Activated naive CD4-positive, alpha-beta T cell treated with anti-CD3 and anti-CD28 coated beads, Interleukin-2, amount 10 ng/mL, durations not matched to agents 7 days and 5 days (primary cell): ENCODE measurements around the gene IPO11.
"Not testable (repeated sequence)": the region's sequence is repeated elsewhere in the genome, so short reads cannot be mapped to it uniquely, and the experiment has no call there.

Experiments used
- CTCF ChIA-PET: fragments of 350-600 bp; sonication (Branson Sonifier 250); formaldehyde crosslinking; loops from one replicate; lab custom pipeline; 2021; ENCODE audit warnings: antibody characterized with exemption; lab: Charles Lee
- DNase-seq: peaks from one replicate; pipeline ENCODE4 v3.0.0-alpha.2; 2020
- H3K27ac Mint-ChIP-seq: one replicate; pipeline ENCODE4 v1.8.0; 2021; ENCODE audit warnings: mild to moderate bottlenecking, moderate library complexity, mixed read lengths
- H3K27me3 Mint-ChIP-seq: one replicate; pipeline ENCODE4 v1.8.0; 2021; ENCODE audit warnings: mild to moderate bottlenecking, mixed read lengths
- H3K36me3 Mint-ChIP-seq: one replicate; pipeline ENCODE4 v1.8.0; 2021; ENCODE audit warnings: mixed read lengths
- H3K4me1 Mint-ChIP-seq: one replicate; pipeline ENCODE4 v1.8.0; 2021; ENCODE audit warnings: mixed read lengths
- H3K4me3 Mint-ChIP-seq: one replicate; pipeline ENCODE4 v1.8.0; 2021; ENCODE audit warnings: mild to moderate bottlenecking, moderate library complexity, mixed read lengths
- H3K9me3 Mint-ChIP-seq: one replicate; pipeline ENCODE4 v1.8.0; 2021; ENCODE audit warnings: mixed read lengths

IPO11 gene

DNA sequence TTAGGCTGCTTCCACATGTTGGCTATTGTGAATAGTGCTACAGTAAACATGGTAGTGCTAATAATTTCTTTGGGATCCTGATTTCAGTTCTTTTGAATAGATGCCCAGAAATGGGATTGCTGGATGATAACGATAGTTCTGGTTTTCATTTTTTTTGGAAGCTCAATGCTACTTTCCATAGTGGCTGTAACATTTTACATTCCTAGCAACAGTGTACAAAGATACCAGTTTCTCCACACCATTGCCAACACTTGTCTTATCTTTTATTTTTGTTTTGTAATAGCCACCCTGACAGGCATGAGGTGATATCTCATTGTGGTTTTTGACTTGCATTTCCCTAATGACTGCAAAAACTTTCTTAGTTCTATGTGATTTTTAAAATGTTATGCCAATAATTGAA lies 97.2 kb downstream of the IPO11 start:
- no peak for DNase-seq
- Mint-ChIP-seq H3K36me3 (peaks cover 26% of the 10 kb centered on the region), H3K27me3 (no peaks in the 10 kb centered on the region), H3K4me1 (no peaks in the 10 kb centered on the region), H3K4me3 (no peak overlapping the region), H3K9me3 (peaks cover 3% of the 10 kb centered on the region), H3K27ac (no peak overlapping the region)
- CTCF ChIA-PET = interaction anchor here (1.3 kb wide), 2 partner anchors 10 to 28 kb away, joined by 3 read pairs; no protein-coding TSS in a partner anchor

DNA sequence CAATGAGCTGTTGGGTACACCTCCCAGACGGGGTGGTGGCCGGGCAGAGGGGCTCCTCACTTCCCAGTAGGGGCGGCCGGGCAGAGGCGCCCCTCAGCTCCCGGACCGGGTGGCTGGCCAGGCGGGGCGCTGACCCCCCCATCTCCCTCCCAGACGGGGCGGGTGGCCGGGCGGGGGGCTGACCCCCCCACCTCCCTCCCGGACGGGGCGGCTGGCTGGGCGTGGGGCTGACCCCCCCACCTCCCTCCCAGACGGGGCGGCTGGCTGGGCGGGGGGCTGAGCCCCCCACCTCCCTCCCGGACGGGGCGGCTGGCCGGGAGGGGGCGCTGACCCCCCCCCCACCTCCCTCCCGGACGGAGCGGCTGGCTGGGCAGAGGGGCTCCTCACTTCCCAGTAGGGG lies 100.5 kb downstream of the IPO11 start:
- H3K4me3 Mint-ChIP-seq, H3K27ac Mint-ChIP-seq, DNase-seq, H3K27me3 Mint-ChIP-seq, H3K4me1 Mint-ChIP-seq, CTCF ChIA-PET, H3K9me3 Mint-ChIP-seq: not testable (repeated sequence)
- peaks cover 23% of the 10 kb centered on the region for H3K36me3 Mint-ChIP-seq

DNA sequence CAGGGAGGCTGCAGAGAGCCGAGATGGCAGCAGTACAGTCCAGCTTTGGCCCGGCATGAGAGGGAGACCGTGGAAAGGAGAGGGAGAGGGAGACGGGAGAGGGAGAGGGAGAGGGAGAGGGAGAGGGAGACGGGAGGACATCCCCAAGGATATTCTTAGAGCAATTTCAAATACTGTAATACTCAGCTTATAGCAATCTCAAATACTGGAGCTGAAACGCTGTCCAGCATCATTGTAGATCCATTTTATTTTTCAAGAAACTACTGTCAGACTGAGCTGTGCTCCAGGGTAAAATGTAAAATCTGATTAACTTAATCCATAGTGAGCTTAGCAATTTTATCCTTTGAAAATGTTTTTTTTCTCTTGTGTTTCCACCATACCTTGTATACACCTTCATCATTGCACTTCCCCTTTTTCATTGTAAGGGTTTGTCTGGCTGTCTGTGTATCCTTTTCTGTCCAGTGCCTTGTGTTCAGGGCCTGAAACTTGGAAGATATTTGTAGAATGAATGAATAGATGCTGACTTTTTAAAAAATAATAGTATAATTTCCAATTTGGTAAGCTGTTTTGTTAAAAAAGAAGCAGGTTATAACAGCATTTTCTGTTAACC lies 102.1 kb downstream of the IPO11 start:
- CTCF ChIA-PET = no interaction called here
- Mint-ChIP-seq H3K9me3 (no peaks in the 10 kb centered on the region), H3K4me3 (no peak overlapping the region), H3K27me3 (no peaks in the 10 kb centered on the region), H3K36me3 (peaks cover 14% of the 10 kb centered on the region), H3K27ac (no peak overlapping the region), H3K4me1 (no peaks in the 10 kb centered on the region)
- no peak for DNase-seq

DNA sequence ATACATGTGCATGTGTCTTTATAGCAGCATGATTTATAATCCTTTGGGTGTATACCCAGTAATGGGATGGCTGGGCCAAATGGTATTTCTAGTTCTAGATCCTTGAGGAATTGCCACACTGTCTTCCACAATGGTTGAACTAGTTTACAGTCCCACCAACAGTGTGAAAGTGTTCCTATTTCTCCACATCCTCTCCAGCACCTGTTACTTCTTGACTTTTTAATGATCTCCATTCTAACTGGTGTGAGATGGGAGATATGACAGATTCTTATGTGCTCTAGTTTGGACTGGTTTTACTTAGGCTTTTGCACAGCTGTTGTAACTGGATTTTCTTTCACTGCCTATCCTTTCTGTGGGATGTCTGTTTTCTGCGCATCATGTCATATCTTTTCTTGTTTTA lies 108.2 kb downstream of the IPO11 start:
- H3K36me3 Mint-ChIP-seq = peaks cover 22% of the 10 kb centered on the region
- DNase-seq, H3K27me3 Mint-ChIP-seq, H3K9me3 Mint-ChIP-seq, H3K4me3 Mint-ChIP-seq, CTCF ChIA-PET, H3K4me1 Mint-ChIP-seq, H3K27ac Mint-ChIP-seq: not testable (repeated sequence)

DNA sequence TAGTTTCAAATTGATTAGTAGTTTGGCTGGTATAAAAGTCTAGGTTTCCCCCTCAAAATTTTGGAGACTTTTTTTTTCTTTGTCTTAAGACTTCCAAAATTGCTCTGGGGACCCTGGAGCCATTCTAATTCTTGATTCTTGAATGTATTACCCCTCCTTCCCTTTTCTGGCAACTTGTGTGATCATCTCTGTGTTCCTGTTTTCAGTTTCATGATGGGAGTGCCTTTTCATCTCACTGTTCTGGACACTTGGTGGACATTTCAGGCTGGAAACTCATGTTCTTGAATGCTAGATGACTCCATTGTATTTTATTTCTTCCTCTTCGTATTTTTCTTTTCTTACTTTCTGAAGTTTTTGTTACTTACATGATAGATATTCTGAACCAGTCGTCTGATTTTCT lies 108.8 kb downstream of the IPO11 start:
- Mint-ChIP-seq H3K27ac (no peak overlapping the region), H3K36me3 (peaks cover 25% of the 10 kb centered on the region), H3K9me3 (no peaks in the 10 kb centered on the region), H3K27me3 (no peaks in the 10 kb centered on the region), H3K4me3 (no peak overlapping the region), H3K4me1 (peaks cover 7% of the 10 kb centered on the region)
- CTCF ChIA-PET = no interaction called here
- DNase-seq = no peak

DNA sequence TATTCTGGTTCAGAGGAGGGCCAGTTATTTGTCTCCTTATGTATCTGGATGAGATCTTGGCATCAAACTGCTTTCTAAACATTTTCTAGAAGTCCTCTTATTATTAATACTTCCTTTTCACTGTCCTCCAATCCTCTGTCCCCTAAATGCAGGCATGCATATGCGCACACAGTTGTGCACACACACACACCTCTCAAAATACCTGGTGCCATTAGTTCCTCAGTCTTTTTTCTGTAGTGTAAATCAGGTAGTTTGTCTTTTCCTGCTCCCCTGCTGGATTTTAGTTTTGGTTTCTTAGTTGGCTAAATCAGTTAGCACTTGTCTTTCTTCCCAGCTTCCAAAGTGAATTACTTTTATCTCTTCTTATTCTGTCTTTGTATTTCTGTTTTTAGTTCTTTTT lies 110.2 kb downstream of the IPO11 start:
- CTCF ChIA-PET = no interaction called here
- no peak for DNase-seq
- peaks cover 21% of the 10 kb centered on the region for H3K36me3 Mint-ChIP-seq
- H3K27me3 Mint-ChIP-seq = no peaks in the 10 kb centered on the region
- no peaks in the 10 kb centered on the region for H3K9me3 Mint-ChIP-seq
- peaks cover 7% of the 10 kb centered on the region for H3K4me1 Mint-ChIP-seq
- no peak overlapping the region for H3K27ac Mint-ChIP-seq
- H3K4me3 Mint-ChIP-seq = no peak overlapping the region

DNA sequence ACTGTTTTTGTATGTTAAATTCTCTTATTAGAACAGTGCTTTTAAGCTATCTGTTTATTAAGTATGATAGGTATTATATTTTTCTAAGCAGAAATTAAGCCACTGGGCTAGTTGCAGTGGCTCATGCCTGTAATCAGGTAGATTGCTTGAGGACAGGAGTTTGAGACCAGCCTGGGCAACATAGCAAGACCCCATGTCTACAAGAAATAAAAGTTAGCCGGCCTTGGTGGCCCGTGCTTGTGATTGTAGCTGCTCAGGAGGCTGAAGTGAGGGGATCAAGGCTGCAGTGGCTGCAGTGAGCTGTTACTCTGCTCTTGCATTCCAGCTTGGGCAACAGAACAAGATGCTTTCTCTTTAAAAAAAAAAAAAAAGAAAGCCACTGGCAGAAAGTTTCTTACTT lies 121.0 kb downstream of the IPO11 start:
- CTCF ChIA-PET = no interaction called here
- Mint-ChIP-seq H3K4me3 (no peak overlapping the region), H3K27ac (no peak overlapping the region), H3K27me3 (no peaks in the 10 kb centered on the region), H3K36me3 (peaks cover 20% of the 10 kb centered on the region), H3K9me3 (no peaks in the 10 kb centered on the region), H3K4me1 (no peaks in the 10 kb centered on the region)
- no peak for DNase-seq

DNA sequence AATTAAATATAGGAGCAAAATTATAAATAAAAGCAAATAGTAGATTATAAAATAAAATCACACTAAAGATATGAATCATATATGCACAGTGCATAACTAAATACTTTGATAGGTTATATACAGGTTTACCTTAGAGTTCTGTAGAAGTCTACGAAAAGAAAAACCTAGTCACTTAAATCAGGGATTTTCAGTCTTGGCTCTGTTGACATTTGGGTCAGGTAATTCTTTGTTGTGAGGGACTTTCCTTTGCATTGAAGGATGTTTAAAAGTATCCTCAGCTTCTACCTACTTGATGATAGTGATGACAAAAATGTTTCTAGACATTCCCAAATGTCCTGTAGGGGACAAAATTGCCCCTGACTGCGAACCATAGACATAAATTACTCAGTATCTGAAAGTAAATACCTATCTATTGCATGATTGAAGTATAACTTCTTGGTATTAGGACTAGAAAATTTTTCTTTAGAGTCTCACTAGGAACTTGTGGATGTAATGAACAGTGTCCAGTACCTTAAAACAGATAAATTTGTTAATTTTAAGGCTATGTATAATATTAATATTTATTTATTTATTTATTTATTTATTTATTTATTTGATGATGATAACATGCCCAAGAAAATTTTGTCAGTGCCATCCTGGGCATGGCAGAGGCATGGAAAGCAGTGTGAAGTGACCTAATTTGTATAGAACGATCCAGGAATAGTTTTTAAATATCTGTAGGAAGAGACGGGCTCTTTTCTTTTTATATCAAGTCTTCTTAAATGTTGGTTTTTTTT lies 122.1 kb downstream of the IPO11 start:
- no peaks in the 10 kb centered on the region for H3K9me3 Mint-ChIP-seq
- no peak for DNase-seq
- H3K36me3 Mint-ChIP-seq = peaks cover 23% of the 10 kb centered on the region
- no peaks in the 10 kb centered on the region for H3K4me1 Mint-ChIP-seq
- H3K4me3 Mint-ChIP-seq = no peak overlapping the region
- H3K27ac Mint-ChIP-seq = no peak overlapping the region
- H3K27me3 Mint-ChIP-seq = no peaks in the 10 kb centered on the region
- CTCF ChIA-PET = no interaction called here

DNA sequence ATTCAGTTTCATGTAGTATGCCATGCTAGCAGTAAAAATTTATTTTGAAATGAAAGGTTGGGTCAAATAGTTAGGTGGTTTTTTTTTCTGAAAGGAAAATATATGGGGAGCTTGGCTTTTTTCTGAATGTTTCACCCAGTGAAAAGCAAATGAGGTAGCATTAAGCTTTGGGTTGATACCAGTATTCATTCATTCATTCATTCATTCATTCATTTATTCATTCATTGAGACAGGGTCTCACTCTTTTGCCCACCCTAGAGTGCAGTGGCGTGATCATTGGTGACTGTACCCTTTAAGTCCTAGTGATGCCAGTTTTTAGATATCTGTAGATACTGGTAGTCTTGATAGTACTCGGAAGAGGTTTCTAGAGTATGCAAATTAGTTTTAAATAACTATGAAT lies 123.7 kb downstream of the IPO11 start:
- no peaks in the 10 kb centered on the region for H3K9me3 Mint-ChIP-seq
- H3K4me3 Mint-ChIP-seq = no peak overlapping the region
- CTCF ChIA-PET = no interaction called here
- H3K36me3 Mint-ChIP-seq = peaks cover 17% of the 10 kb centered on the region
- no peaks in the 10 kb centered on the region for H3K4me1 Mint-ChIP-seq
- DNase-seq = no peak
- H3K27me3 Mint-ChIP-seq = no peaks in the 10 kb centered on the region
- H3K27ac Mint-ChIP-seq = no peak overlapping the region

DNA sequence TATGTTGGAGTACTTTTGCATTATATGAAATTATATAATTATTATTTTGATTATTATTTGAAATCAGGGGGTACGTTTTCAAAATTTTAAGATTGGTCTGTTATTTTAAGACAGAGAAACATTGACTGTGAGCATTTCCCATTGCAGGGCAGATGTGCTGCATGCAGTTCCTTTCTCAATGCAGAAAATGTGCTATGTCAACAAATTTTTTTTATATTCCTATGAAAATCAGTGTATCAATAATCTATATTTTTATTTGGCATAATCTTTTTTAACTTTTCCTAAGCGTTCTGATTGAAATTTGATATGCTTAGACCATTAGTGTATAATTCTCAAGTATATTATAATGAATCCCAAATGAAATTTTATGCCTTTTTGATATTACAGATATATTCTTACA lies 124.2 kb downstream of the IPO11 start:
- no peak overlapping the region for H3K4me3 Mint-ChIP-seq
- no peaks in the 10 kb centered on the region for H3K4me1 Mint-ChIP-seq
- H3K9me3 Mint-ChIP-seq = no peaks in the 10 kb centered on the region
- H3K36me3 Mint-ChIP-seq = peaks cover 11% of the 10 kb centered on the region
- DNase-seq = no peak
- CTCF ChIA-PET = no interaction called here
- no peaks in the 10 kb centered on the region for H3K27me3 Mint-ChIP-seq
- no peak overlapping the region for H3K27ac Mint-ChIP-seq

DNA sequence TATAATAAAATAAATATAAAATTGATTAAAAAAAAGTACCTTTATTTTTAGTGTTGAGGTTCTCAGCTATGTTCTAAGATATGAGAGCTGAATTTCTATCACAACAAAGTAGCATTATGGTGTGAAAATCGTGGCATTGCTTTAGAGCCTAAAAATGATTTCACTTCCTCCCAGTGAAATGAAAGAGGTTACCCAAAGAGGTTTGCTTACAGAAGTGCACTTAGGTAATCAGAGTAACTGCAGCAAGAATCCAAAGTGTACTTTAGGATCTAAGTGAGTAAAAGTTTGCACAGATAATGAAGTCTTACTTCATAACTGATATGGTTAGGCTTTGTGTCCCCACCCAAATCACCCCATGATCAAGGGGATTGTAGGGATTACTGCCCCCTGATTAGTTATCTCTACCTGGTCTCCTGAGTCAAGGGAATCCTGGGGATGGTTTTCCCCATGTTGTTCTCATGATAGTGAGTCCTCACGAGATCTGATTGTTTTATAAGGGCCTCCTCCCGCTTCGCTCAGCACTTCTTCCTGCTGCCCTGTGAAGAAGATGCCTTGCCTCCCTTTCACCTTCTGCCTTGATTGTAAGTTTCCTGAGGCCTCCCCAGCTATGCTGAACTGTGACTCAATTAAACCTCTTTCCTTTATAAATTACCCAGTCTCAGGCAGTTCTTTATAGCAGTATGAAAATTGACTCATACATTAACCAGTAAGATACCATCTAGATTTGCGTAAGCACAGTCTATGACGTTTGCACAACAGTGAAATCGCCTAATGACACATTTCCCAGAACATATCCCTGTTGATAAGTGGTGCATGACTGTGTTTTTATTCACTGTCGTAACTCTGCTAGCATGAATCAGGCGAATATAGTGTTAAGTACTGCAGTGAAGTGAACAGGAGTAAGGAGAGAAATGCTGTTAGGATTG lies 125.7 kb downstream of the IPO11 start:
- CTCF ChIA-PET = no interaction called here
- Mint-ChIP-seq H3K9me3 (no peaks in the 10 kb centered on the region), H3K4me3 (no peak overlapping the region), H3K27me3 (no peaks in the 10 kb centered on the region), H3K4me1 (no peaks in the 10 kb centered on the region), H3K36me3 (peaks cover 11% of the 10 kb centered on the region), H3K27ac (no peak overlapping the region)
- DNase-seq = no peak

DNA sequence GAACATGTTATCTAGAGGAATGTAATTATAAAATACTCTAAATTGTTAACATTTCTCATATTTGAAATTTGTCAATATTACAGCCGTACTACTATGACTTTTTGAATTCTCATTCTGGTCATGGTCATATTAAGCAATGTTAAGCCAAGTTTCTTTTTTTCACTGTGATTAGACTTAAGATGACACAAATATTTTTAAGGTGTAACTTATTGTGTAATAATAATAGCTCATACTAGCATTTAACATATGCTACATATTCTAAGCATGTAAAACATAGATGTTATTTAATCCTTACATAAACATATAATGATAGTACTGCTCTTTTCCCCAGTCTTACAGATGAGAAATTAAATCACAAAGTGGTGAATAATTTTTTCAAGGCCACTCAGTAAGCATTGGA lies 130.2 kb downstream of the IPO11 start:
- CTCF ChIA-PET = no interaction called here
- H3K27me3 Mint-ChIP-seq = no peaks in the 10 kb centered on the region
- no peak overlapping the region for H3K4me3 Mint-ChIP-seq
- DNase-seq = no peak
- H3K27ac Mint-ChIP-seq = no peak overlapping the region
- peaks cover 4% of the 10 kb centered on the region for H3K9me3 Mint-ChIP-seq
- H3K36me3 Mint-ChIP-seq = peaks cover 34% of the 10 kb centered on the region
- no peaks in the 10 kb centered on the region for H3K4me1 Mint-ChIP-seq

DNA sequence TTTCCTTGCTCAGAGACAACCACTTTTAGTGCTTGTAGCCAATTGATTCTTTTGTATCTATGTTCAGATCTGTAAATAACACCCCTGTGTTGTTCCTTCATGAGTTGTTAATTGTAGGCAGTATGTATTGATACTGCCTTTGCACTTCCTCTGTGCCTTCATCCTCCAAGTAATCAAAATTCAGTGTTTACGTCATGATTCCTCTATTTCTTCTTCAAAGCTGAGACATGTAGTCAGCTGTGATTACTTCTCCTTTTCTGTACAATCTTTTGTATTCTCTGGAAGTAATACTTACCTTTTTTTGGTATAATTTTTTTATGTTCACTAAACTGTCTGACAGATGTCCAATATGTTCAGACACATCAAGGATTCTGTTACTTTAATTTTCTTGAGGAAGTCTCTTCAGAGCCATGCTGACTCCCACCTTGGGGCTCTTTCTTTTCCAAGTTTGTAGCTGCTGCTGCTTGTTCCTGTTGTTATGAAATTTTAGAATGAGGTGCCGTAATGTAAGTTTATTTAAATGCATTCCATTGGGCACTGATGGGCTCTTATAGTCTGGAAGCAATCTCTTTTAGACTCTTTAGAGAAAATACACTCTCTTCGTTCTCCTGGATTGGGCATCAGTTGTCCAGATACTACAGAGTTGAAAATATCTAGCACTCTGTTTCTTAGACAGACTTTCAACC lies 135.5 kb downstream of the IPO11 start:
- Mint-ChIP-seq H3K36me3 (peaks cover 29% of the 10 kb centered on the region), H3K27ac (no peak overlapping the region), H3K4me3 (no peak overlapping the region), H3K9me3 (peaks cover 4% of the 10 kb centered on the region), H3K27me3 (no peaks in the 10 kb centered on the region), H3K4me1 (no peaks in the 10 kb centered on the region)
- DNase-seq = no peak
- CTCF ChIA-PET = no interaction called here

DNA sequence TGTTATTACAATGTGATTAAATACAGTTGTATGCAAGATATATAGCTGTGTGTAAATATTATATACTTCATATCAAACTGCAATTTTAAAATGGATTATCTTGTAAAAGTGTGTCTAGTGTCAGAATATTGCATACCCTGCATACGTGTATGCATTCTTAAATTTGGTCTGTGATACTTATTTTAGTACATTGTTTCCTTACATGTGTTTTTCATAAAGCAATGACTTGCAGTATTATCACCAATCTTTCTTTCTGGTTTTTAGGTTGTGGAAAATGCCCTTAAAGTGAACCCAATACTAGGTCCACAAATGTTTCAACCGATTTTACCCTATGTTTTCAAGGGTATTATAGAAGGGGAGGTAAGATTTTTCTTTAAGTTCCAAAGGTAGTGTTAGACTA lies 137.5 kb downstream of the IPO11 start:
- no peaks in the 10 kb centered on the region for H3K9me3 Mint-ChIP-seq
- no peaks in the 10 kb centered on the region for H3K4me1 Mint-ChIP-seq
- H3K4me3 Mint-ChIP-seq = no peak overlapping the region
- DNase-seq = no peak
- H3K27me3 Mint-ChIP-seq = no peaks in the 10 kb centered on the region
- H3K36me3 Mint-ChIP-seq = peaks cover 16% of the 10 kb centered on the region
- no peak overlapping the region for H3K27ac Mint-ChIP-seq
- CTCF ChIA-PET = no interaction called here
